ENCODE measurements around the gene VWA8. TPM values are rescaled to one million over a fixed set of nuclear protein-coding genes. Genes with fewer than 3 reads are reported as not detected.
"Not testable (repeated sequence)": the region's sequence is repeated elsewhere in the genome, so short reads cannot be mapped to it uniquely, and the experiment has no call there.

Gene VWA8
- total and polyA plus RNA-seq, 7 donors: 3.0 to 37.5 (median 24.7) TPM

- Histone ChIP-seq H3K27ac (peak overlapping the region in 2 of 4 donors; percentile 2 to 19), H3K4me1 (peaks cover 0 to 39% (median 30%) of the 10 kb centered on the region in 4 donors), H3K4me3 (no peak overlapping the region), H3K27me3 (no peaks in the 10 kb centered on the region), H3K36me3 (no peaks in the 10 kb centered on the region), H3K9me3 (no peaks in the 10 kb centered on the region)
- intact Hi-C loops (cut with DNase I): loop anchor here (2.0 to 5.0 kb wide), 2 partner anchors 194 to 299 kb away; partner anchors contain the start of gene RGCC
- WGBS, 2 donors: 90 to 97% methylated on average over 1 of the region's 1 CpG
- no peak for TF ChIP-seq POLR2AphosphoS5 (IDR thresholded peaks at IDR 0.05)
- no peak for TF ChIP-seq CTCF (IDR thresholded peaks at IDR 0.05)
- no peak for TF ChIP-seq EP300 (IDR thresholded peaks at IDR 0.05)
- no peak for TF ChIP-seq POLR2A (IDR thresholded peaks at IDR 0.05)
- DNase-seq: no peak
Observed at GRCh38 chr13:41651413-41652058, 309.4 kb downstream of the VWA8 start.

- no peaks in the 10 kb centered on the region for H3K9me3 ChIP-seq
- peak overlapping the region in 2 of 4 donors; percentile 3 to 19 for H3K27ac ChIP-seq
- intact Hi-C loops (cut with DNase I): loop anchor here (5.0 kb wide), 1 partner anchor 193 kb away; the partner anchor contains the start of gene RGCC
- no peaks in the 10 kb centered on the region for H3K36me3 ChIP-seq
- H3K27me3 ChIP-seq: no peaks in the 10 kb centered on the region
- no peak for TF ChIP-seq POLR2AphosphoS5 (IDR thresholded peaks at IDR 0.05)
- no peak for TF ChIP-seq EP300 (IDR thresholded peaks at IDR 0.05)
- TF ChIP-seq POLR2A (IDR thresholded peaks at IDR 0.05): no peak
- no peak for TF ChIP-seq CTCF (IDR thresholded peaks at IDR 0.05)
- peaks cover 0 to 46% (median 33%) of the 10 kb centered on the region in 4 donors for H3K4me1 ChIP-seq
- no peak overlapping the region for H3K4me3 ChIP-seq
- 93 to 95% methylated on average over 2 of the region's 2 CpGs for WGBS, 2 donors
- no peak for DNase-seq
Observed at GRCh38 chr13:41650706-41651105, 310.2 kb downstream of the VWA8 start.

- H3K4me1 ChIP-seq: peaks cover 0 to 56% (median 43%) of the 10 kb centered on the region in 4 donors
- TF ChIP-seq EP300 (IDR thresholded peaks at IDR 0.05) (no peak), CTCF (IDR thresholded peaks at IDR 0.05) (peak in 2 of 4 experiments; percentile 9 to 17)
- H3K27ac ChIP-seq: peak overlapping the region in 1 of 4 donors; percentile 64
- no peaks in the 10 kb centered on the region for H3K27me3 ChIP-seq
- WGBS, 2 donors: 84 to 85% methylated on average over 3 of the region's 3 CpGs
- no peak overlapping the region for H3K4me3 ChIP-seq
- DNase-seq: no peak
- H3K9me3 ChIP-seq: no peaks in the 10 kb centered on the region
- no peaks in the 10 kb centered on the region for H3K36me3 ChIP-seq
- intact Hi-C loops (cut with DNase I): loop anchor here (5.0 kb wide), 1 partner anchor 192 kb away; the partner anchor contains the start of gene RGCC
Observed at GRCh38 chr13:41649659-41650058, 311.2 kb downstream of the VWA8 start.

GRCh38 chr13:41648314-41648935 lies 312.5 kb downstream of the VWA8 start:
- peaks cover 0 to 62% (median 46%) of the 10 kb centered on the region in 4 donors for H3K4me1 ChIP-seq

GRCh38 chr13:41647699-41648313 lies 313.1 kb downstream of the VWA8 start:
- DNase-seq; H3K4me3 ChIP-seq; H3K27me3 ChIP-seq; intact Hi-C loops (cut with DNase I); H3K9me3 ChIP-seq; H3K36me3 ChIP-seq: not testable (repeated sequence)
- WGBS, 2 donors: 65 to 80% methylated on average over 10 of the region's 10 CpGs
- peak overlapping the region; percentile 48 to 64 (median 60) for H3K27ac ChIP-seq
- H3K4me1 ChIP-seq: peaks cover 0 to 62% (median 46%) of the 10 kb centered on the region in 4 donors

More at GRCh38 chr13:41648314-41648935, 312.5 kb downstream of the VWA8 start:
- Histone ChIP-seq H3K4me3 (no peak overlapping the region), H3K9me3 (no peaks in the 10 kb centered on the region), H3K27ac (peak overlapping the region; percentile 48 to 64 (median 60)), H3K27me3 (no peaks in the 10 kb centered on the region), H3K36me3 (no peaks in the 10 kb centered on the region)
- intact Hi-C loops (cut with DNase I): no loop called here
- 18 to 64% methylated on average over 5 of the region's 5 CpGs for whole genome bisulfite sequencing, 2 donors
- TF ChIP-seq POLR2A (IDR thresholded peaks at IDR 0.05): no peak
- TF ChIP-seq CTCF (IDR thresholded peaks at IDR 0.05): no peak
- no peak for TF ChIP-seq EP300 (IDR thresholded peaks at IDR 0.05)
- peak in 1 of 4 donors; percentile 18 for TF ChIP-seq POLR2AphosphoS5 (IDR thresholded peaks at IDR 0.05)
- no peak for DNase-seq
